ENCODE results near the gene DDN. TPM values are rescaled to one million over a fixed set of nuclear protein-coding genes. Genes with fewer than 3 reads are reported as not detected.

DDN gene
- total and polyA plus RNA-seq, 10 of the 15 experiments (the other 5 are each of a cell fraction or from before 2014, with no cell fraction given): 0.10 to 13.4 (median 3.7) TPM

GRCh38 chr12:48968467-48968866 lies 30.7 kb downstream of the DDN start (continued):
- TF ChIP-seq FOXK2 (IDR thresholded peaks at IDR 0.05) (no peak), TCF7 (IDR thresholded peaks at IDR 0.05; ENCODE audit: borderline replicate concordance) (peak; percentile 97), TARDBP (IDR thresholded peaks at IDR 0.05; ENCODE audit: borderline replicate concordance) (no peak), POLR2AphosphoS2 (IDR thresholded peaks at IDR 0.05; ENCODE audit: low read depth, low read length) (no peak), SRF (IDR thresholded peaks at IDR 0.05; ENCODE audit: low read depth in 2 of 2, low read length in 2 of 2) (no peak), CBX5 (IDR thresholded peaks at IDR 0.05; ENCODE audit: low read depth) (no peak)
- TF ChIP-seq, protein P1, sequence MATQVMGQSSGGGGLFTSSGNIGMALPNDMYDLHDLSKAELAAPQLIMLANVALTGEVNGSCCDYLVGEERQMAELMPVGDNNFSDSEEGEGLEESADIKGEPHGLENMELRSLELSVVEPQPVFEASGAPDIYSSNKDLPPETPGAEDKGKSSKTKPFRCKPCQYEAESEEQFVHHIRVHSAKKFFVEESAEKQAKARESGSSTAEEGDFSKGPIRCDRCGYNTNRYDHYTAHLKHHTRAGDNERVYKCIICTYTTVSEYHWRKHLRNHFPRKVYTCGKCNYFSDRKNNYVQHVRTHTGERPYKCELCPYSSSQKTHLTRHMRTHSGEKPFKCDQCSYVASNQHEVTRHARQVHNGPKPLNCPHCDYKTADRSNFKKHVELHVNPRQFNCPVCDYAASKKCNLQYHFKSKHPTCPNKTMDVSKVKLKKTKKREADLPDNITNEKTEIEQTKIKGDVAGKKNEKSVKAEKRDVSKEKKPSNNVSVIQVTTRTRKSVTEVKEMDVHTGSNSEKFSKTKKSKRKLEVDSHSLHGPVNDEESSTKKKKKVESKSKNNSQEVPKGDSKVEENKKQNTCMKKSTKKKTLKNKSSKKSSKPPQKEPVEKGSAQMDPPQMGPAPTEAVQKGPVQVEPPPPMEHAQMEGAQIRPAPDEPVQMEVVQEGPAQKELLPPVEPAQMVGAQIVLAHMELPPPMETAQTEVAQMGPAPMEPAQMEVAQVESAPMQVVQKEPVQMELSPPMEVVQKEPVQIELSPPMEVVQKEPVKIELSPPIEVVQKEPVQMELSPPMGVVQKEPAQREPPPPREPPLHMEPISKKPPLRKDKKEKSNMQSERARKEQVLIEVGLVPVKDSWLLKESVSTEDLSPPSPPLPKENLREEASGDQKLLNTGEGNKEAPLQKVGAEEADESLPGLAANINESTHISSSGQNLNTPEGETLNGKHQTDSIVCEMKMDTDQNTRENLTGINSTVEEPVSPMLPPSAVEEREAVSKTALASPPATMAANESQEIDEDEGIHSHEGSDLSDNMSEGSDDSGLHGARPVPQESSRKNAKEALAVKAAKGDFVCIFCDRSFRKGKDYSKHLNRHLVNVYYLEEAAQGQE (IDR thresholded peaks at IDR 0.05; ENCODE audit: low read depth, low read length): no peak

DNA sequence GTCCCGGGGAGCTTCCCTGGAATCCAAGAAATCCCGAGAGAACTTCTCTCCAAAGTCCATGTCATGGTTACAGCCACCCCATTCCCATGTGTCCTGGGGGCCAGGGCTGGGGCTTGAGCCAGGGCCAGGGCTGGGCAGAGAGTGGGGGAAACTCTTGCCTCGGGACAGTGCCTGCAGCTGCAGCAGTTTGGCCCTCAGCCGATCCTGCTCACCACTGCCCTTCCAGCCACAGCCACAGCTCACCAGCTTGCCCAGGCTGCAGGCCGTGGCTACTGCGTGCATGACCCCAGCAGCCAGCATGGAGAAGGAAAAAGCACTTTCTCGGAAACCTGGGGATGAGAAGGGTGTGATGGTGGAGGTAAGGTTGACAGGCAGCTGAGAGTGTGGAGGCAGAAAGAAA lies 31.2 kb downstream of the DDN start:
- CTCF ChIA-PET: interaction anchor here (0.5 to 7.1 kb wide), 14 partner anchors 10 to 246 kb away, joined by 3 to 65 read pairs (median 4); partner anchors contain the start of genes ARF3, FKBP11 and WNT1
- in situ Hi-C loops (cut with MboI): no loop called here
- no peak overlapping the region for H3K4me3 ChIP-seq
- SMC1A ChIA-PET (ENCODE audit: uncharacterized antibody, unreplicated experiment): interaction anchor here (0.6 to 3.8 kb wide), 11 partner anchors 8 to 190 kb away, joined by 3 to 18 read pairs (median 4); partner anchors contain the start of genes ARF3, FKBP11, RND1 and WNT1
- no peaks in the 10 kb centered on the region for H3K9me3 ChIP-seq (replicated peaks; ENCODE audit: control insufficient read depth, insufficient read depth, low read length)
- POLR2A ChIA-PET: interaction anchor here (0.9 to 7.4 kb wide), 6 partner anchors 10 to 43 kb away, joined by 3 to 86 read pairs (median 4); partner anchors contain the start of genes ARF3, FKBP11 and WNT1
- peaks cover 47% of the 10 kb centered on the region for H3K4me1 ChIP-seq (ENCODE audit: control insufficient read depth, insufficient read depth, low read length)
- 69% methylated on average over 7 of the region's 7 CpGs for WGBS (ENCODE audit: insufficient coverage, insufficient replicate concordance, low lambda C conversion rate, missing lambda C conversion rate)
- RAD21 ChIA-PET (ENCODE audit: unreplicated experiment): interaction anchor here (0.7 to 4.3 kb wide), 7 partner anchors 10 to 115 kb away, joined by 3 to 35 read pairs (median 6); partner anchors contain the start of genes ARF3, DDX23 and WNT1
- H3K79me2 ChIP-seq (ENCODE audit: control insufficient read depth, insufficient read depth, low read length): no peaks in the 10 kb centered on the region
- peaks cover 12 to 20% of the 10 kb centered on the region in 2 experiments for H3K27me3 ChIP-seq (replicated peaks in 1 of 2; ENCODE audit: control insufficient read depth in 2 of 2, insufficient read depth in 2 of 2, low read length in 1 of 2)
- no peaks in the 10 kb centered on the region for H4K20me1 ChIP-seq (ENCODE audit: control insufficient read depth, insufficient read depth)
- intact Hi-C loops (cut with micrococcal nuclease; ENCODE audit: unreplicated experiment): no loop called here
- no peak overlapping the region for H3K9ac ChIP-seq (ENCODE audit: control insufficient read depth, insufficient read depth, low read length)
- FAIRE-seq: no peak
- no peaks in the 10 kb centered on the region for H3K36me3 ChIP-seq (ENCODE audit: control insufficient read depth in 2 of 2, insufficient read depth in 2 of 2, low read length in 1 of 2)
- BruUV-seq (replicated peaks): no TSS peak
- no peak overlapping the region for H2AFZ ChIP-seq (ENCODE audit: control insufficient read depth, low read depth, low read length)
- no peak overlapping the region for H3K4me2 ChIP-seq (ENCODE audit: control insufficient read depth, insufficient read depth)
- no peak overlapping the region for H3K27ac ChIP-seq (ENCODE audit: control insufficient read depth, insufficient read depth)
- no peak for DNase-seq (ENCODE audit: low read depth, low spot score)
- no peak for ATAC-seq
- TF ChIP-seq DPF2 (IDR thresholded peaks at IDR 0.05) (no peak), TCF12 (IDR thresholded peaks at IDR 0.05; ENCODE audit: low read depth, low read length) (no peak), BACH1 (IDR thresholded peaks at IDR 0.05; ENCODE audit: borderline replicate concordance) (no peak), RAD51 (IDR thresholded peaks at IDR 0.05) (no peak), MAX (IDR thresholded peaks at IDR 0.05; ENCODE audit: low read depth, low read length) (no peak), ZNF687 (IDR thresholded peaks at IDR 0.05) (no peak)
- TF ChIP-seq, protein P2, sequence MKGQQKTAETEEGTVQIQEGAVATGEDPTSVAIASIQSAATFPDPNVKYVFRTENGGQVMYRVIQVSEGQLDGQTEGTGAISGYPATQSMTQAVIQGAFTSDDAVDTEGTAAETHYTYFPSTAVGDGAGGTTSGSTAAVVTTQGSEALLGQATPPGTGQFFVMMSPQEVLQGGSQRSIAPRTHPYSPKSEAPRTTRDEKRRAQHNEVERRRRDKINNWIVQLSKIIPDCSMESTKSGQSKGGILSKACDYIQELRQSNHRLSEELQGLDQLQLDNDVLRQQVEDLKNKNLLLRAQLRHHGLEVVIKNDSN (IDR thresholded peaks at IDR 0.05; ENCODE audit: borderline replicate concordance, extremely low read length, insufficient read depth, low read depth, low read length): no peak

Measured in GM12878 (cell line).